Hepatocyte (in vitro differentiated cells): Measurements from ENCODE around the gene BEAN1. TPM values are rescaled to one million over a fixed set of nuclear protein-coding genes. Genes with fewer than 3 reads are reported as not detected.

Experiments used
- DNase-seq: peaks from one replicate; pipeline ENCODE4 v3.0.0-alpha.2; 2016; ENCODE audit warnings: low spot score
- H2AFZ ChIP-seq: fragments of 200-600 bp; sonication (generic); 2 replicates; pipeline ENCODE4 v1.6.0; 2016; ENCODE audit warnings: antibody characterized with exemption, mild to moderate bottlenecking
- H3K27ac ChIP-seq: fragments of 200-600 bp; sonication (generic); 2 replicates; pipeline ENCODE4 v1.5.1; 2016; ENCODE audit warnings: mild to moderate bottlenecking
- H3K27me3 ChIP-seq: fragments of 200-600 bp; sonication (generic); 2 replicates; pipeline ENCODE4 v1.6.1; 2016
- H3K36me3 ChIP-seq: fragments of 200-600 bp; sonication (generic); replicated peaks from 2 replicates; pipeline ENCODE4 v1.5.1; 2016; ENCODE audit warnings: low read depth; ENCODE audit not compliant: insufficient read depth
- H3K4me1 ChIP-seq: fragments of 200-600 bp; sonication (generic); 2 replicates; pipeline ENCODE4 v1.5.1; 2016; ENCODE audit warnings: mild to moderate bottlenecking, moderate library complexity; ENCODE audit not compliant: insufficient read depth
- H3K4me2 ChIP-seq: fragments of 200-600 bp; sonication (generic); 2 replicates; pipeline ENCODE4 v1.6.0; 2016
- H3K4me3 ChIP-seq: fragments of 200-600 bp; sonication (generic); 2 replicates; pipeline ENCODE4 v1.5.1; 2016; ENCODE audit warnings: mild to moderate bottlenecking
- H3K79me2 ChIP-seq: fragments of 200-600 bp; sonication (generic); 2 replicates; pipeline ENCODE4 v1.6.0; 2017; ENCODE audit warnings: mild to moderate bottlenecking
- H3K9me2 ChIP-seq: fragments of 200-600 bp; sonication (generic); replicated peaks from 2 replicates; pipeline ENCODE4 v1.6.0; 2017; ENCODE audit warnings: mild to moderate bottlenecking; ENCODE audit not compliant: insufficient read depth
- H3K9me3 ChIP-seq: fragments of 200-600 bp; sonication (generic); 2 replicates; pipeline ENCODE4 v1.5.1; 2016; ENCODE audit warnings: low read depth, mild to moderate bottlenecking
- H4K20me1 ChIP-seq: fragments of 200-600 bp; sonication (generic); 2 replicates; pipeline ENCODE4 v1.6.0; 2016; ENCODE audit warnings: mild to moderate bottlenecking; ENCODE audit not compliant: insufficient read depth, poor library complexity, severe bottlenecking
- EZH2 ChIP-seq: fragments of 200-600 bp; sonication (generic); IDR thresholded peaks from 2 replicates; pipeline ENCODE4 v1.6.1; 2016; ENCODE audit warnings: antibody characterized with exemption, mild to moderate bottlenecking, borderline replicate concordance
- EZH2phosphoT487 ChIP-seq: fragments of 200-600 bp; sonication (generic); IDR thresholded peaks from one replicate; pipeline ENCODE4 v1.6.1; 2018; ENCODE audit warnings: antibody characterized with exemption, mild to moderate bottlenecking, low read depth, moderate library complexity; ENCODE audit not compliant: unreplicated experiment, severe bottlenecking
- WGBS: methylation state at CpG from one replicate; pipeline ENCODE4 v1.1.6; 2016; ENCODE audit warnings: low lambda C conversion rate; ENCODE audit errors: missing lambda C conversion rate; 5-methylcytosine and 5-hydroxymethylcytosine counted together
- polyA plus RNA-seq: library from polyadenylated mRNA; unstranded; fragments of >200 nt; fragmentation: Nextera tagmentation; extraction: Ambion mirVana; gene quantifications from 2 replicates; pipeline ENCODE4 v1.2.1, GENCODE V29; 2016
- total RNA-seq: library from RNA; depleted of rRNA; stranded (reverse); fragments of >200 nt; gene quantifications from 2 replicates; pipeline ENCODE4 v1.2.3, GENCODE V29; 2014
- TF ChIP-seq, protein P1 (sequence below): fragments of 200-600 bp; sonication (generic); IDR thresholded peaks from 2 replicates; pipeline ENCODE4 v1.5.1; 2016; ENCODE audit warnings: antibody characterized with exemption, mild to moderate bottlenecking; ENCODE audit not compliant: poor library complexity

BEAN1 gene
- total and polyA plus RNA-seq, 2 experiments from 2014 or later: 0.63 to 1.8 TPM

- no peak for DNase-seq
- H2AFZ ChIP-seq: no peak overlapping the region
- no peaks in the 10 kb centered on the region for H3K79me2 ChIP-seq
- H3K9me2 ChIP-seq: no peaks in the 10 kb centered on the region
- no peak overlapping the region for H3K27ac ChIP-seq
- WGBS: 85% methylated on average over 9 of the region's 9 CpGs
- H3K9me3 ChIP-seq: no peaks in the 10 kb centered on the region
- TF ChIP-seq EZH2 (no peak), EZH2phosphoT487 (no peak)
- TF ChIP-seq, protein P1, sequence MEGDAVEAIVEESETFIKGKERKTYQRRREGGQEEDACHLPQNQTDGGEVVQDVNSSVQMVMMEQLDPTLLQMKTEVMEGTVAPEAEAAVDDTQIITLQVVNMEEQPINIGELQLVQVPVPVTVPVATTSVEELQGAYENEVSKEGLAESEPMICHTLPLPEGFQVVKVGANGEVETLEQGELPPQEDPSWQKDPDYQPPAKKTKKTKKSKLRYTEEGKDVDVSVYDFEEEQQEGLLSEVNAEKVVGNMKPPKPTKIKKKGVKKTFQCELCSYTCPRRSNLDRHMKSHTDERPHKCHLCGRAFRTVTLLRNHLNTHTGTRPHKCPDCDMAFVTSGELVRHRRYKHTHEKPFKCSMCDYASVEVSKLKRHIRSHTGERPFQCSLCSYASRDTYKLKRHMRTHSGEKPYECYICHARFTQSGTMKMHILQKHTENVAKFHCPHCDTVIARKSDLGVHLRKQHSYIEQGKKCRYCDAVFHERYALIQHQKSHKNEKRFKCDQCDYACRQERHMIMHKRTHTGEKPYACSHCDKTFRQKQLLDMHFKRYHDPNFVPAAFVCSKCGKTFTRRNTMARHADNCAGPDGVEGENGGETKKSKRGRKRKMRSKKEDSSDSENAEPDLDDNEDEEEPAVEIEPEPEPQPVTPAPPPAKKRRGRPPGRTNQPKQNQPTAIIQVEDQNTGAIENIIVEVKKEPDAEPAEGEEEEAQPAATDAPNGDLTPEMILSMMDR: no peak
- no peak overlapping the region for H3K4me2 ChIP-seq
- no peaks in the 10 kb centered on the region for H3K36me3 ChIP-seq
- H3K4me1 ChIP-seq: no peaks in the 10 kb centered on the region
- H4K20me1 ChIP-seq: no peaks in the 10 kb centered on the region
- H3K4me3 ChIP-seq: no peak overlapping the region
- H3K27me3 ChIP-seq: peaks cover 23% of the 10 kb centered on the region
These were observed 7.7 kb downstream of the BEAN1 start for GRCh38 chr16:66434619-66435430.

GRCh38 chr16:66435896-66436295 lies 8.8 kb downstream of the BEAN1 start:
- H4K20me1 ChIP-seq: no peaks in the 10 kb centered on the region
- H3K36me3 ChIP-seq: no peaks in the 10 kb centered on the region
- no peak overlapping the region for H3K27ac ChIP-seq
- no peak for DNase-seq
- H3K4me3 ChIP-seq: no peak overlapping the region
- H3K79me2 ChIP-seq: no peaks in the 10 kb centered on the region
- no peak overlapping the region for H3K4me2 ChIP-seq
- H3K9me2 ChIP-seq: no peaks in the 10 kb centered on the region
- no peaks in the 10 kb centered on the region for H3K4me1 ChIP-seq
- TF ChIP-seq, protein P1: no peak
- TF ChIP-seq EZH2phosphoT487 (no peak), EZH2 (no peak)
- 100% methylated on average over 1 of the region's 1 CpG for WGBS
- peaks cover 13% of the 10 kb centered on the region for H3K27me3 ChIP-seq
- H3K9me3 ChIP-seq: no peaks in the 10 kb centered on the region
- no peak overlapping the region for H2AFZ ChIP-seq

GRCh38 chr16:66437391-66437945 lies 10.4 kb downstream of the BEAN1 start:
- no peaks in the 10 kb centered on the region for H4K20me1 ChIP-seq
- no peak overlapping the region for H3K4me3 ChIP-seq

More at GRCh38 chr16:66437391-66437945, 10.4 kb downstream of the BEAN1 start:
- Histone ChIP-seq H3K4me2 (no peak overlapping the region), H3K4me1 (no peaks in the 10 kb centered on the region), H3K9me2 (no peaks in the 10 kb centered on the region), H3K9me3 (no peaks in the 10 kb centered on the region), H3K79me2 (no peaks in the 10 kb centered on the region), H2AFZ (no peak overlapping the region), H3K27ac (no peak overlapping the region), H3K36me3 (no peaks in the 10 kb centered on the region), H3K27me3 (peaks cover 2% of the 10 kb centered on the region)
- no peak for DNase-seq
- 76% methylated on average over 15 of the region's 15 CpGs for WGBS
- TF ChIP-seq, protein P1: no peak
- TF ChIP-seq EZH2: no peak
- no peak for TF ChIP-seq EZH2phosphoT487
